ENCODE measurements around the gene NBEA.
"Not testable (repeated sequence)": the region's sequence is repeated elsewhere in the genome, so short reads cannot be mapped to it uniquely, and the experiment has no call there.

NBEA gene

DNA sequence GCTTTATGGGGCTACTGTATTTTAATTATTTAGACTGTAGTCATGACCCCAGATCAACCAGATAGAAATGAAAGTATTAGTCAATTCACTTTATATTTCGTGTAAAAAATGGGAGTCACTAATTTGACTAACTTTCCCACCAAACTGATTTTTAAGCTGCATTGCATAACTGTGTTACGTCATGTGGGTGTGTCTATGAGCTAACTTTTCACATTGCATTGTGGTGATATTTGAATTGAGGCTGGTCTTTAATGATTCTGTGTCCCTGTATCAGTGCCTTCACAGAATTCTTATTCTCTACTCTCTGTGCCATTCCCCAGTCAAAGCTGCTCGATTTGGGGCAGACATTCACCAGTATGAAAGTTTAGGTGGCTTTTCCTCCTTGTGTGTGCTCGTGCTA lies 707.1 kb downstream of the NBEA start:
- no peak for DNase-seq (ENCODE audit: low read depth in 2 of 2)

DNA sequence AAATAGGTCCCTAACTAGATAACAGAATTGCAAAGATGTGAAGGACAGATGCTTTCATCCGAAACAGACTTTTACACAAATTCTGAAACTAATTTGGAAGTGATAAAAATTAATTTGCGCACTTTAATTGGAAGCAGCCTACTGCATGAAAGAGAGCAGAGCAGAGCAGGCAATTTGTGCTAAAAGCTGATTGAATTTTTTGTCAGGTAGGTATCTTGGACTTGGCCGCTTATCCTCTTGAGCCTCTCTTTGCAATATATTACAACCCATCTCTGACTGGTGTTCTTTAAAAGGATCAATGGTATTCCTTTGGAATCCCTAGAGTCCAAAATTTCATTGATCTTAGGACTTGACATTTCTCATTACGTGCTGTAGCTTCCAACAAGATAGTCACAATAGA lies 717.7 kb downstream of the NBEA start:
- DNase-seq (ENCODE audit: low read depth in 2 of 2): no peak

DNA sequence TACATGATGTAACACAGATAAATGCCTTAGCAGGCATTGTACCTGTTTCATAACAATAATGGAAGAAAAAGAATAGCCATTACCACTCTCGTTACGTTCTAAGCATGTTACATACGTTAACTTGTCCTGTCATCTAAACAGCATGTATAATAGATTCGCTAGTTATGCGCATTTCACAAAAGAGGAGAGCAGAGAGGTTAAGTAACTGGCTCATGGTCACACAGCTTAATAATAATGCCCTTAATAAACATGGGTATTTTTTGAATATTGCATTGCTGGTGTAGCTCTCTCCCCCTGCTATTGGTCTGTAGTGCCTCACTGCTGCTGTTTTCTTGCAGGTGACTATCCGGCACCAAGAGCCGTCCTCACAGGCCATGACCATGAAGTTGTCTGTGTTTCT lies 722.7 kb downstream of the NBEA start:
- DNase-seq (ENCODE audit: low read depth in 2 of 2): no peak

DNA sequence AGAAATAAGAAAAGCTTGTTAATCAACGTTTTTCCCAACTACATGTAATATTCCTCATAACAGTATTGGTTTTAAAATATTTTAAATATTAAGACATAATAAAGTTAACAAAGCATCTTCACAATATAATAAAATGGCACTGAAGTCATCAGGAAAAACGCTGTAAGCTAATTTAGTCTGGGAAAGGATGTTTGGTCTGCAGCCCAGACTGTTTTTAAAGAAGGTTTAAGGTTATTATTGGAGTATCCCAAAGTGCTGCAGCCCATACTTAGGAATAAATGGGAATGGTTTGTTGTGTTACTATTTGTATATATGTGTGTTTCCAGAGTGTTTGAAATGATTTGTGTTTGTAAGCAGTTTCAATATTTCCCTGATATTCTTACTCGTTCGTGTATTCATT lies 727.3 kb downstream of the NBEA start:
- DNase-seq (ENCODE audit: low read depth in 2 of 2): no peak

DNA sequence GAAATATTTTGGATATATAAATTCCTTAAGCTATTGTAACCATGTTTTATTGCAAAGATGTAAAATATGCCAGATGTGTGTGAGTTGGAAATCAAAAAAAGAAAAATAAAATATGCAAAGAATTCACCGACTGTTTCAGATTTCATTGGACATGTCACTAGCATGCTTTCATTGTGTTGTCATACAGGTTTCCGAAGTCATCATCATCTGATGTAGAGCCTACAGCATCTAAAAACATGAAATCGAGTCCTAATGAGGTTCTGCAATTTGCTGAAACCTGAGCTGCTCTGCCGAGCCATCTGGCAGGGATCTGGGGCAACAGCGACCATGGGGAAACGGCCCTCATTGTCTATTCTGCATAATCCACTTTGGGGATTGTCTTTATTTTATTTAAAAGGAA lies 730.5 kb downstream of the NBEA start:
- no peak for DNase-seq (ENCODE audit: low read depth in 2 of 2)

DNA sequence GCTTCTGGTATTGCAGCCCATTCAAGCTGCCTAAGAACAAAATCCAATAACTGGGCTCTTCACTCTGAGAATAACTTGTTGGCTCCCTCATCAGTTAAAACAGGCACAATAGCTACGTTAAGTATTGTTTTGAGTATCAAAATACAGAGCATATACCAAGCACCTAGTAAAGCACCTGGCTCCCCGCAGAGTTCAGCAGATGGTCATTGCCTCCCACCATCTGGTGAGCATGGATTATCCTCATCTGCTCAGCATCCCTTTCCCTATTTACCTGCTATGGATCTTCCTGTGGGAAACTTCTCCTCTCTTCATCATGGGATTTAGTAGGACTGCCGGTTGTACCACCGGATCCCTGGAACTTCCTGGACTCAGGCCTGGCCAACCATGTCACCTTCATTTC lies 733.6 kb downstream of the NBEA start:
- DNase-seq (ENCODE audit: low read depth in 2 of 2): no peak

DNA sequence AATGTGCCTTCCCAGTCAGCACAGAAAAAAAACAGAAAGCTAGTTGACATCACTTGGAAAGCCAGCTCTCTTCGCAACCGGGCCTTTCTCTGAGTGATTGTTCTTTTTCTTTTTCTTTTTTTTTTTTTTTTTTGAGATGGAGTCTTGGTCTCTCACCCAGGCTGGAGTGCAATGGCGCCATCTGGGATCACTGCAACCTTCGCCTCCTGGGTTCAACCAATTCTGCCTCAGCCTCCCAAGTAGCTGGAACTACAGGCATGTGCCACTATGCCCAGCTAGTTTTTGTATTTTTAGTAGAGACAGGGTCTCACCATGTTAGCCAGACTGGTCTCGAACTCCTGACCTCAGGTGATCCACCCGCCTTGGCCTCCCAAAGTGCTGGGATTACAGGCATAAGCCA lies 735.8 kb downstream of the NBEA start:
- not testable (repeated sequence) for DNase-seq (ENCODE audit: low read depth in 2 of 2)

DNA sequence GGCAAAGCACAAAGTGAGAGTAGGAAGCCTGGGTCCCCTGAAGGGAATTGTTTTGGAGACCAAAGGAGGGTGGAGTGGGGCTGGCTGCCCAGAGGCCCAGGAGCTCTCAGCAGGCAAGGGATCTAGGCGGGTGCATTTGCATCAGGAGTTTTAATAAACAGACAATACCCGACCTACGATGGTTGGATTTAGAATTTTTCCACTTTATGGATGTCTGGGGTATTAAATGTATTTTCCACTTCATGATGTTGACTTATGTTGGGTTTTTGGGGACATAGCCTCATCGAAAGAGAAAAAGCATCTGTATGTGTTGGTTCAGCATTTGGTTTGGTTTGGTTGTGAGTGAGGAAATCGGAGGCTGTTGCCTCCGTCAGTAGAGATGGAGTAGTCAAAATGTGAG lies 739.6 kb downstream of the NBEA start:
- no peak for DNase-seq (ENCODE audit: low read depth in 2 of 2)

DNA sequence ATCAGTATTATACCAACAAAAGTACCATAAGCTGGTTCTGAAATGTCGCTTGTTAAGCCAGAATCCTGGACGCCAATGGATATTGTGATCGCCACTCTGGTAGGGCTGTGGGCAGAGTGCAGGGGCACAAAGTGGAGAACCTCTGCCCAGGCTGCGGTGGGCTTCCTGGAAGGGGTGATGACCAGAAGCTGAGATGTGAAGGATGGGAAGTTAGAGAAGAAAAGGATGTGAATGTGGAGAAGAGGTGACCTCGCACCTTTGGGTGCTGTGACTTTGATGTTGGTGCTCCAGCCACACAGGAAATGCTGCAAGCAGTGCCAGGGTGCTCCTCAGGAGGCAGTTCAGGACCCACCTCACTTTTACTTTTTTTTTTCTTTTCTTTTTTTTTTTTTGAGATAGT lies 742.4 kb downstream of the NBEA start:
- DNase-seq (ENCODE audit: low read depth in 2 of 2): no peak

DNA sequence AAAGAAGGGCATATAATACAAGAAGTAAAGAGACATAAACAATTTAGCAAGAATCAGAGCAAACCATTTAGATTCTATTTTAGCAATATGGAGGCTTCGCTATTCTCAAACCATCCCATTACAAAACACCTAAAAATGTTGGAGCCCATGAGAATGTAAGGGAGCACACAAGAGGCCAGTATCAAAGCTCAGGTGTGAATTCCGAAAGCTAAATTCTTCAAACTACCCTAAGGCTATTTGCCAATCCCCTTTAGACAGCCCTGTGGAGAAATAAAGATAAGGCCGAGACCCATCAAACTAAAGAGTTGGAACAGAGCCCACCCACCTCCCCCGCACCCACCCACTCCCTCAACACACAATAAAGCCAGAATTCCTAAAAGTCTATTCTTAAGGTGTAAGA lies 745.3 kb downstream of the NBEA start:
- no peak for DNase-seq (ENCODE audit: low read depth in 2 of 2)

DNA sequence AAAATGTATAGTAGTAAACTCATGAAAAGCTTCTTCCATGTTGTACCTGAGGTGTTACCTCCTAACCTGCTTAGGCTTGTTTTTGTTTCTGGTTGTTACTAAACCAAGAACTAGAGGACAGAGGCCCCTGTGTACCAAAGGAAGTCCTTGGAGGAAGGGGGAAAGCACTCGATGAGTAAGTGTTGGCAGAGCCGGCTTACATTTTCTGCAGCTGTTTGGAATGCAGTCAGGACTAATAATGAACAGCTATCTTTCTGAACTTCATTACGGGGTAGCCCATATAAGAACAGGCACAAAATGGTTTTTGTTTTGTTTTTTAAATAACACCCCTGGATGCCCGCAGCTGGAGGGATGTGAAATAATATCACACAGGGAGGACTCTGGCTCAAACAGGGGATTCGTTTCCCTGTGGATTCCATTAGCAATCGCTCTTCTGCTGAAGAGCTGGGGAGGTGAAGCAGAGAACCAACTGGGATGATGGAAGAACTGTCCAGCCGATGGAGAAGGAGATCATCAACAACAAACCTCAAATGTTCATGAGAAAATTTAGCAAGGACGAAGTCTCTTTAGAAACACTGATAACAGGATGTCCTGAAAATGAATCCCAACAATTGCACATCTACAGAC lies 748.6 kb downstream of the NBEA start:
- DNase-seq (ENCODE audit: low read depth in 2 of 2): no peak

DNA sequence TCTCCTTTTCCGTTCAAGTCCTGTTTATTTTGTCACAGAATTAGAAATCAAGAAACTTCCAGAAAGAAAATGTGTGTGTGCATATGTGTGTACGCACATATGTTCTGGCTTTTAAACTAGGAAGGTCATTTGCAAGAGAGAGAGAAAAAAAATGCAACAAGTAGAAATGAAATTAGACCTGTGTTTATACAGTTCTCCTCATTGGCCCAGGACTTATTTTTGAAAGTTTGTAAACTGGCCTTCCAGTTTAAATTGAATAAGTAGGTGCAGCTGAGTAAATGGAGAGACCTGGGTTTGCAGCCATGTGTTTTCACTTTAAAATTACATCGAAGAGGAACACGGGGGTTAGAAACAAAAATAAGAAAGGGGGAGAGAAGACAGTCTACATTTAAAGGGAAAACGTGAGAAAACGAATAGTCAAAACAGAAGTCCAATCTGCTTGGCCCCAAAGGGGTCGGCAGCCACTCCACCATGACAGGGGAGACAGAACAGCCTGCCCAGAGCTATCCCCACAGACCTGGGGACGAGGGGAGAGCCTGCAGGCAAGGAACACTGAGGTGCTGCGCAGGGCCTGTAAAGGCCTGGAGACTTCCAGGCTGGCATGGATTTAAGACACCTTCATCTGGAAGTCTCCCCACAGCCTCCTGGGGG lies 751.2 kb downstream of the NBEA start:
- DNase-seq (ENCODE audit: low read depth in 2 of 2): no peak

DNA sequence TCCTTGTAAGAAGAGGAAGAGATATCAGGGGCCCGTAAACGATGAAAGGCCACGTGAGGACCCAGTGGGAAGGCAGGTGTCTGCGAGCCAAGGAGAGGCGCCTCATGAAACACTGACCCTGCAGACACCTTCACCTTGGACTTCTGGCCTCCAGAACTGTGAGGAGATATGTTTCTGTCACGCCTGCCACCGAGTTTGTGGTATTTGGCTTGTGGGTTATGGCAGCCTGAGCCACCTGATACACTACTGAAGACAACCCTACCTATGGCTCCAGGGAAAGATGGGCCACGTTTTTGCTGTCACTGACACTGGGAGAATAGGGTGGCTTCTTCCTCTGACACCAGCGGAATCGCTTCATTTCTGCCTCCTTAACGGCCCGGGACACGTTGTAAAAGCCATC lies 752.0 kb downstream of the NBEA start:
- no peak for DNase-seq (ENCODE audit: low read depth in 2 of 2)

DNA sequence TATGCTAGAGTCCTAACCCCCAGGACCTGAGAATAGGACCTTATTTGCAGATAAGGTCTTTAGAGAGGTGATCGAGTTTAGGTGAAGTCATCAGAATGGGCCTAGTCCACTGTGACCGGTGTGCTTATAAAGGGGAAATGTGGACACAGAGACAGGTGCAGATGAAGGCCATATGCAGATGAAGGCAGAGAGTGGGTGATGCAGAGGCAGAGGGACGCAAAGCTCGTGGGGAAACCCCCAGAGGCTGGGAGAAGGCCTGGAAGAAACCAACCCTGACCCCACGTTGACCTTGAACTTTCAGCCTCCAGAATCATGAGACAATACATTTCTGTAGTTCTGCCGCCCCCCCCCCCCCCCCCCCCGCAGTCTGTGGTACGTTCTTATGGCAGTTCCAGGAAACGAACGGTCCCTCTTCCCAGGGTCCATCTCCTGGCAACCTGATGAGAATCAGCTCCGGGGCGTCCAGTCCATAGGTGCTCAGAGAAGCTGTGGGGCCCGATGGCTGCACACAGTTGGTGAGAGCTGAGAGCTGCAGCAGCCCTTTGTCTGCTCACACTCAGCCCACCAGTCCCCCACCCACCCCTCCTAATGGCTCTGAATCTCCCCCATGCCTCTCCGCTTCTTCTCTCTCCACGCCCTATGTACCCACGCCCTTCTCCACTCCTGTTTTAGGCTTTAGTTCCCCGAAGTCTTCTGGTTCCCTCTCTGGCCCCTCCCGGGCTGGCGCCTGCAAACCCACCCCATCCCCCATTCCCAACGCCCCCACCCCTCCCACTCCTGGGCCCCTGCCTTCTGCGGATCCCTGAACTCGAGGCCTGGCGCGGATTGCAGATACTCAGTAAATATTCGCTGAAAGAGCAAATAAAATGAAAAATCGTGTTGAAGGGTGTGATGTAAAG lies 752.7 kb downstream of the NBEA start:
- DNase-seq (ENCODE audit: low read depth in 2 of 2): no peak

DNA sequence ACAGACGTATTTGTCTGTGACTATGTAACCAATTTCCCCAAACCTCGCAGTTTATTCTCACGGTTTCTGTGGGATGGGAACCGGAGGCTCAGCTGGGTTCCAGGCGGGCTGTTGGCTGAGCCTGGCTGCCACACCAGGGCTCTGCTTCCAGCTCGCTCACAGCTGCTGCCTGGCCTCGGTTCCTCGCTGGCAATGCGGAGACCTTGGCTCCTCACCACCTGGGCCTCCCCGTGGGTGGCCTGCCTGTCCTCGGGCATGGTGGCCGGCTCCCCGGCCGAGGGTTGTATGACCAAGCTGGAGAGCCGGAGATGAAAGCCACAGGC lies 753.3 kb downstream of the NBEA start:
- no peak for DNase-seq (ENCODE audit: low read depth in 2 of 2)

DNA sequence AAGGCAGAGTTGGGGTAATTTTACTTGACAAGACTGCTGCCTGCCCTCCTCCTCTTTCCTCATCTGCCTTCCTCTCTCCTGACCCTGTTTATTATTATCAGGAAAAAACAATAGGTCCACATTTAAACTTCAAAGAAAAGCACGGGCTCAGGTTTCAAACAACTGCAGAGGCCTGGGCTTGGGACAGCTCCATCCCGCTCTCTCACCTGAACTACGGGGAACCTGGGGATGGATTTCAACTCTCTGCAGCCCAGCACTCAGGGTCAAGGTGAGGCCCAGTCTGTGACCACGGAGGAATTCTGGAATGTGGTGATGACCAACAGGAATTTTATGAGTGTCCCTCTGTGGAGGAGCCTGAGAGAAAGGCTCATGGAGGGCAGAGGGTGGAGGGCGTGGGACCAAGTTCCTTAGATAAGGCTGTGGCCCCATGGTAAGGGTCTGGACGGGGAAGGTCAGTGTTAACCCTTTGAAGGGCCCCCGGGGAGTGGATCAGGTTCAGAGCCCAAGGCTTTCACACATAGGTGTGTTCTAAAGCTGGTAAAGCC lies 755.2 kb downstream of the NBEA start:
- DNase-seq (ENCODE audit: low read depth in 2 of 2): no peak

DNA sequence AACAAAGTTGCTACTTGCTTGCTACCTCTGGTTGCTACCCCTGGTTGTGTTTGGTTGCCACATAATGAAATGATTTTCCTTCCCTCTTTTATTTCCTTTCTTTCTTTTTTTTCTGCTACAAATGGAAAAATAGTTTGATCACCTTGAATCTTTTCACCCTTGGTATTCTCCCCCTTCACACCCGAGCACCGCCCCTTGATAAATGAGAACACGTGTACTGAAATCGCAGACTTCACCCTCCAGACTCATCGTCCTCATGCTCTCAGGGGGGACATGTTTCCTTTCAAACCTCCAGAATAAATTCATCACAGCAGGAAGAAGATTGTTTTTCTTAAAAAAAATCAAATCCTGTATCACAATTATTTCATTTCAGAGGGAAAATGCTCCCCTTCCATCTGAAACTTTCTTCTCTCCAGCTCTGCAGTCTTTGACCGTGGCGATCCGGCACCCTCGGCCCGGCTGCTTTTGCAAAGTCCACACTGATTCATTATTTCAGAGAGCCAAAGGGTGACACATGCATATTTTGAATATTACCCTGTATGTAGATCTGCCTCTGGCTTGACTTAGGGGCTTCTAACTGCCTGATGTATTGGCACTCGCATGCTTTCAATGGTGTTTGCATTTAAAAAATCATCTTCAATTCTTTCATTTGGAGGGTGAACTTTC lies 757.0 kb downstream of the NBEA start:
- no peak for DNase-seq (ENCODE audit: low read depth in 2 of 2)

DNA sequence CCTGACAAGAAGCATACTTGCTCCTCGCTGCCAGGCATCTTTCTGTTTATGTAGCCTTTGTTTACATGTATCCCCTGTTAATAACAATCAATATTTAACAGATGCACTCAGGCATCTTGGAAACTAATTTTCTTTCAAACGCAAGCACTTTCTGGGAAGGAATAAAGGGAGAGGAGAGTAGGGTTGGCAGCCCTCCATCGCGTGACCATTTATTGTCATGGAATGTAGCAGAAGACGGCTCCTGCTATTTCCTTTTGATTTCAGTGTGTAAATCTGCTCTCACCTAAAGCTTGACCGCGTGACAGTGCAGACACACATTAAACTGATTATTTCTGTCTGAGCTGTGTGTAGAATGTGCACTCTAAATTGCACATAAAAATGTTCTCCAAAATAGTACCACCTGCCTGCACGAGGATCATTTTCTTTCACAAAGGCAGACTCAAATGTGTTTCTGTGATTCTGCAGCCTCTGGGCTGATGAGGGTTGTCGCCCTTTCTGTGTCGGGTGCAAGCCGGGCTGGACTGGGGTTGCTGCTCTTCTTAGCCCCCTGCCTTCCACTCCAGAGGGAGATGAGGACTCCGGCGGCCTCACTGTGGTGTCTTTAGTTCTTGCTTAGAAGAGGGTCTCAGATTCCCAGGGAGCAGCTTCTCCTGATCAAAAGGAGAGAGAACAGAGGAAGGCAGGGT lies 757.9 kb downstream of the NBEA start:
- DNase-seq (ENCODE audit: low read depth in 2 of 2): no peak

DNA sequence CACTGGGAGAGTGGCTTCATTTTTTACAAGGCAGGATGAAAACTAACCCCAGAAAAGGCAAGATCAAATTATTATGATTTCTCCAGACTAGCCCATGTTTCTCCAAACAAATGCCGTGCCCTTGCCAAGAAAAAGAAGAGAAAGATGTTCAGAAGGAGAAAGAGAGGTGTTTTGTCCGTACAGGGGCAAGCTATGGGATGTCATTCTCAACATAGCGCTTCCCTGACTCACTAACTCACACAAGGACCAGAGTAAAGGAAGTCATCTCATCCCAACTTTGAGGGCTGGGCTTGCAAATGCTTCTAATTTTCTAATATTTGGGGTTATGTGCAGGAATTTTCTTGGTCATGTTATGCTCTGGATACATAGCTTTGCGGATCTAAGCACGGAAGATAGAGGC lies 758.6 kb downstream of the NBEA start:
- DNase-seq (ENCODE audit: low read depth in 2 of 2): no peak

DNA sequence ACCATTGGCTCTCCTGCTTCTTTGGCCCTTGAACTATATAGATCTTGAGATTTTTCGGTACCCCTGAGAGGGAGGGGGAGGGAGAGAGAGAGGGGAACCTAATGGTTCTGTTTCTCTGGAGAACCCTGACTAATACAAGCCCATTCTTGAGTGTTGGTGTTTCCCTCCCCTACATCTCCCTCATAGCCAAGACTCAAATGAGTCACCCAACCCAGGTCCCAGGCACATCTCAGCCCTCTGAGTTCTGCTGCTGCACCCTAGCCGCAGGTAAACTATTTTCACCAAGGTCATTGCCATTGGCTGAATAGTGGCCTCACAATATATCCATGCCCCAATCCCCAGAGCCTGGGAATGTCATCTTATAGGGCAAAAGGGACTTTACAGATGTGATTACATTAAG lies 760.2 kb downstream of the NBEA start:
- no peak for DNase-seq (ENCODE audit: low read depth in 2 of 2)

DNA sequence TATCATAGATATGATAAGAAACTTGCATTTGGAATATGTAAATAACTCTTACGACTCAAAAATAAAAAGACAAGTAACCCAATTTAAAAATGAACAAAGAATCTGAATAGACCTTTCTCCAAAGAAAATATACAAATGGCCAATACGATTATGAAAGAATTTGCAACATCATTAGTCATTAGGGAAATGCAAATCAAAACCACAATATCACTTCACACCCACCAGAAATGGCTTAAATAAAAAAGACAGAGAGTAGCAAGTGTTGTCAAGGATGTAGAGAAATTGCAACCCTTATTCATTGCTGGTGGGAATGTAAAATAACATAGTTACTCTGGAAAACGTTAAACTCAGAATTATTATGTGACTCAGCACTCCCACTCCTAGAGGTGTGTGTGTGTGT lies 761.0 kb downstream of the NBEA start:
- DNase-seq (ENCODE audit: low read depth in 2 of 2): no peak

DNA sequence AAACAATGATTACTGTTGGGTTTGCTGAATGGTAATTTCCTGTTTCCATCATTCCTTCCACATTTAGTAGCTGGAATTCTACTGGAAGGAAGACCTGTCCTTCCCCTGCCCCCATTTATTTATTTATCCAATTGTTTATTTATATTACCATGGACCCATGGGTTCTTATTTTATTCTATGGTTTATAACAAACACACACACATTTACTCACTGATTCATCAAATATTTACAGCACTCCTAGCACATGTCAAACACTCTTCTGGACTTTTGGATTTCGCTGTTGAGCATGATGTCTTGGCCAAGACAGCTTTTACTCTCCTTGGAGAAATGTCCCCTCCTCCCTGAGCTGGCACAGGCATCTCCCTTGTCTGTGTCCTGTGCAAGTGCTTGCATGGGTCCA lies 762.3 kb downstream of the NBEA start:
- DNase-seq (ENCODE audit: low read depth in 2 of 2): no peak

All from stimulated activated CD8-positive, alpha-beta memory T cell treated with anti-CD3 and anti-CD28 coated beads, Interleukin-7, amount 100 ng/mL, for 4 hours (primary cell).